H1 (cell line): ENCODE measurements around the gene C15orf40. TPM values are rescaled to one million over a fixed set of nuclear protein-coding genes. Genes with fewer than 3 reads are reported as not detected.

Experiments used
- TAF7 ChIP-seq: optimal IDR thresholded peaks from 2 replicates; pipeline ENCODE3; 2011; ENCODE audit warnings: low read depth, mild to moderate bottlenecking, inconsistent platforms, low read length, moderate library complexity, borderline replicate concordance
- polyA plus RNA-seq, 7 experiments: library from polyadenylated mRNA; depleted of rRNA in 3 of 7; stranded (reverse) in 5 of 7; unstranded in 2 of 7; fragments of >200 nt in 5 of 7; fragments of 200-250 nt in 2 of 7; gene quantifications; 1 replicate in 5 of 7; 2 replicates in 1 of 7; 4 replicates in 1 of 7; pipeline versions ENCODE4 v1.2.1 to v1.2.3, GENCODE V29; 2011 to 2013; ENCODE audit warnings: missing spikeins in 2 of 7, mixed read lengths in 2 of 7
- total RNA-seq: library from RNA; stranded (reverse); fragmentation: NEBNext Ultra II Directional; extraction: Animal tissue kit (Norgen Biotek cat#: 25700); gene quantifications from 2 replicates; pipeline ENCODE4 v1.2.1, GENCODE V29; 2021

The C15orf40 gene
- total and polyA plus RNA-seq, 2 of the 8 experiments (the other 6 are each of a cell fraction or from before 2014, with no cell fraction given): 10.7 TPM

GRCh38 chr15:82970696-82971095 is 40.7 kb downstream of the C15orf40 start (continued):
- TF ChIP-seq TAF7: no peak
